Type B pancreatic cell (in vitro differentiated cells): ENCODE results near the gene POLR3A. TPM values are rescaled to one million over a fixed set of nuclear protein-coding genes. Genes with fewer than 3 reads are reported as not detected.

Experiments
- DNase-seq: peaks from one replicate; pipeline ENCODE4 v3.0.0; 2021; ENCODE audit warnings: mixed read lengths; ENCODE audit not compliant: unreplicated experiment; ENCODE audit errors: extremely low spot score
- H3K27ac Mint-ChIP-seq: 2 replicates; pipeline ENCODE4 v1.8.0; 2021; ENCODE audit warnings: mild to moderate bottlenecking, mixed read lengths
- H3K27me3 Mint-ChIP-seq: 2 replicates; pipeline ENCODE4 v1.8.0; 2021; ENCODE audit warnings: mixed read lengths
- H3K36me3 Mint-ChIP-seq: 2 replicates; pipeline ENCODE4 v1.8.0; 2021; ENCODE audit warnings: mixed read lengths
- H3K4me1 Mint-ChIP-seq: one replicate; pipeline ENCODE4 v1.8.0; 2021; ENCODE audit warnings: mixed read lengths; ENCODE audit not compliant: unreplicated experiment
- H3K4me3 Mint-ChIP-seq: 2 replicates; pipeline ENCODE4 v1.8.0; 2021; ENCODE audit warnings: mild to moderate bottlenecking, mixed read lengths
- H3K9me3 Mint-ChIP-seq: 2 replicates; pipeline ENCODE4 v1.8.0; 2021; ENCODE audit warnings: mixed read lengths
- total RNA-seq: library from RNA; stranded (reverse); gene quantifications from 2 replicates; pipeline ENCODE4 v1.2.1, GENCODE V29; 2021; ENCODE audit warnings: low replicate concordance
- TF ChIP-seq, protein P1 (sequence below): fragments of 200-600 bp; sonication (generic); conservative IDR thresholded peaks from 2 replicates; pipeline ENCODE4 v1.5.0; 2021; ENCODE audit warnings: antibody characterized with exemption, mild to moderate bottlenecking

Gene POLR3A
- total RNA-seq, 1 donor from 2014 or later: 23.8 TPM

DNA sequence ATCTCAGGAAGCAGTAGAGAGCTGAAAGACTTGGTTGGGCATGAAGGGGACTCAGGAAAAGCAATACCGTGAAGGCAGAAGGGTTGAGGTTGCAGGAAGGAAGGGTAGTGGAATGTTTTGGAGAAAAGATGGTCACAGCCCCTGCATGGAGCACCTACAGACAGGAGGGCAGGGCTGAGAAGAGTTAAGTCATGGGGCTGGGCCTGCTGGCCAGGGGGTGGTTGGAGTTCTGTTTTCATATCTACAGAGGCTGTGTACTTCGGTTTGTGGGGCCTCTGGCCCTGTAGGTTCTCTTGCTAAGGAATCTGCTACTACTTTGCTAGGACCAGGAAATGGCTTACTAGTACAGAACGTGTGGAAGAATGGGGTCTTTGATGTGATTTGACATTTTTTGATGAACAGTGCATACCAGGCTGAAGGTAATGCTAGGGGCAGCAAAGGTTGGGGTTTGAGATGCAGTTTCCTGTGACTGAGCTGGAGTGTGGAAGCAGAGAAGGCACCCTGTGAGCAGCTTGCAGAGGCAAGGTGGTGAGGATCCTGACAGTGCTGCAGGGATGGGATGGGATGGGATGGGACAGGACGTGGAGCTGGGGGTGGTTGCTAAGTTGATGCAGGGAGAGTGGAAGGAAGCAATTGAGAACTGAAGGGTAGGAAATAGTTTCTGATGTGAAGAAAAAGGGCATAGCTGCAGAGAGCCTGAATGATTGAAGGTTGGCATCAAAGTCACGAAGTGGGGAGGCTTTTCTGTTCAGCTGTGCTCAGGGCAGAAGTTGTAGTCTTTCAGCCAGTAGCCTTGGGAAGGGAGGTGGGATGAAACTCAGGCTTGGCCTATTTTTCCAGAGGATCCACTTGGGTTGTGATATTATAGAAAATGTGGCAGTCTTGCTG, 12.1 kb upstream of the POLR3A start:
- Mint-ChIP-seq H3K4me3 (no peak overlapping the region), H3K4me1 (peaks cover 65% of the 10 kb centered on the region)
- TF ChIP-seq, protein P1, sequence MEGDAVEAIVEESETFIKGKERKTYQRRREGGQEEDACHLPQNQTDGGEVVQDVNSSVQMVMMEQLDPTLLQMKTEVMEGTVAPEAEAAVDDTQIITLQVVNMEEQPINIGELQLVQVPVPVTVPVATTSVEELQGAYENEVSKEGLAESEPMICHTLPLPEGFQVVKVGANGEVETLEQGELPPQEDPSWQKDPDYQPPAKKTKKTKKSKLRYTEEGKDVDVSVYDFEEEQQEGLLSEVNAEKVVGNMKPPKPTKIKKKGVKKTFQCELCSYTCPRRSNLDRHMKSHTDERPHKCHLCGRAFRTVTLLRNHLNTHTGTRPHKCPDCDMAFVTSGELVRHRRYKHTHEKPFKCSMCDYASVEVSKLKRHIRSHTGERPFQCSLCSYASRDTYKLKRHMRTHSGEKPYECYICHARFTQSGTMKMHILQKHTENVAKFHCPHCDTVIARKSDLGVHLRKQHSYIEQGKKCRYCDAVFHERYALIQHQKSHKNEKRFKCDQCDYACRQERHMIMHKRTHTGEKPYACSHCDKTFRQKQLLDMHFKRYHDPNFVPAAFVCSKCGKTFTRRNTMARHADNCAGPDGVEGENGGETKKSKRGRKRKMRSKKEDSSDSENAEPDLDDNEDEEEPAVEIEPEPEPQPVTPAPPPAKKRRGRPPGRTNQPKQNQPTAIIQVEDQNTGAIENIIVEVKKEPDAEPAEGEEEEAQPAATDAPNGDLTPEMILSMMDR: no peak

DNA sequence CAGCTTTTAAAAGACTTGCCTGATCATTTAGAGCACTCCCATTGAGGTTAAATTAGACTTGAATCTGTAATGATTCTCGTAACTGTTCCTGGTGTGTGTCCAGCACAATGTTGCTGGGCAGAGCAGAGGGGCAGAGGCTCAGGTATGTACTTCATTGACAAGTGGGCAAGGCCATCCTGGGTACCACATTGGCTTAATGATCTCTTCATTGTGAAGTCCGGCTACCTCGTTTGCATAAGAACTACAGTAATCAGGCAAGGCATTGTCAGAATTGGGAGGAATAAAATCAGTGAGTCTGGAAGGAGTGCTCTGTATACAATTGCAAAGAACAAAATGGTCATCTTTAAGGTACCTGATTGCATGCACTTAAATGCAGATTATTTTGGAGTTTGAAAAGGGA, 10.4 kb upstream of the POLR3A start:
- peaks cover 57% of the 10 kb centered on the region for H3K36me3 Mint-ChIP-seq
- DNase-seq: no peak
- H3K27ac Mint-ChIP-seq: no peak overlapping the region
- H3K27me3 Mint-ChIP-seq: no peaks in the 10 kb centered on the region
- H3K9me3 Mint-ChIP-seq: no peaks in the 10 kb centered on the region
- H3K4me3 Mint-ChIP-seq: no peak overlapping the region
- TF ChIP-seq, protein P1: no peak
- peaks cover 77% of the 10 kb centered on the region for H3K4me1 Mint-ChIP-seq

More for the DNA sequence above, 12.1 kb upstream of the POLR3A start:
- Mint-ChIP-seq H3K36me3 (peaks cover 46% of the 10 kb centered on the region), H3K27me3 (no peaks in the 10 kb centered on the region), H3K27ac (peak overlapping the region; percentile 52), H3K9me3 (no peaks in the 10 kb centered on the region)
- DNase-seq: no peak

DNA sequence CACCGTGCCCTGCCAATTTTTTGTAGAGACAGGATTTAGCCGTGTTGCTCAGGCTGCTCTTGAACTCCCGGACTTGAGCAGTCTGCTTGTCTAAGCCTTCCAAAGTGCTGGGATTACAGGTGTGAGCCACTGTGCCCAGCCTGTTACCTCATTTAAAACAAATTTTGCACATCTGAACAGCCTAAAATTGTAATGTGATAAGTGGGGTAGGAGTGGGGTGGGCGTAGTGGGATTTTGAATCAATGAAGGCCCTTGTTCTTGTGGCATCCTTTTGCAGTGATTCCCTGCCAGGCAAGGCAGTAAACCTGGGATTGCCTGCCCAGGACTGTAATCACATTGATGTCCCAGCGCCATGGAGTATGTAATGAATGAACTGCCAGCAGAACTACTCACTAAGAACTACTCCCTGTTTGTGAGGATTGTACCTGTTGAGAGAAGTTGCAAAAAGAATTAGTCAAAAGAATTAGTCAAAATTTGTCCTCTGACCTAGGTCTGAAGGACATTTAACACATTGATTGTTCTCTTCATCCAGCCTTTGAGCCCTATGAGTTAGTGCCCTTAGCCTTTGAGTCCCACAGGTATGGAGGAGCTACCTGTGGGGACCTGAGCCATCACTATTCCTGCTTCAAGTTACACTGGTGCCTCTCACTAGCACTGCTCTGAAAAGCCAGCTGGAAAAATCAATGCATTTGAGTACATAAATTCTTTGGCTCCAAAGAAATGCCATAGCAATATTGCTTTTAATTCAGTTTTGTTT, 9.7 kb upstream of the POLR3A start:
- no peak for DNase-seq
- H3K9me3 Mint-ChIP-seq: no peaks in the 10 kb centered on the region

DNA sequence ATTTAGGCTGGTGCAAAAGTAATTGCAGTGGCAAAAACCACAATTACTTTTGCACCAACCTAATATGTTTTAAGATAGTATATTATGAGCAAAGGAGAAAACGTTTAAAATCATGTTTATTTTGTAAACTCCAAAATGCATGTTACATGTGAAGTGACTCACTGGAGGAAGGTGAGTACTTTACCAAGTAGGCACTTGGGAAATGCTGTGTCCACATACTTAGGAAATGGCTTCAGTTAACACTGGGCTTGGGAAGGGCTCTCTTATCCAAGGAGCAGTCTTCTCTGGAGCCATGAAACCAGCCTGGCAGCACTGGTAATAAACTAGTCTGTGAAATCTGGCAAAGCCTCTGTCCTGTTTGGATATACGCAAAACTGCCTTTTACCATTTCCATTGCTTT, 8.8 kb upstream of the POLR3A start:
- H3K9me3 Mint-ChIP-seq: no peaks in the 10 kb centered on the region
- H3K27me3 Mint-ChIP-seq: no peaks in the 10 kb centered on the region
- peaks cover 65% of the 10 kb centered on the region for H3K4me1 Mint-ChIP-seq
- no peak overlapping the region for H3K27ac Mint-ChIP-seq
- TF ChIP-seq, protein P1: no peak
- peaks cover 57% of the 10 kb centered on the region for H3K36me3 Mint-ChIP-seq
- H3K4me3 Mint-ChIP-seq: peak overlapping the region; percentile 58
- DNase-seq: no peak

More for the DNA sequence above, 9.7 kb upstream of the POLR3A start:
- Mint-ChIP-seq H3K4me3 (no peak overlapping the region), H3K27ac (no peak overlapping the region), H3K36me3 (peaks cover 57% of the 10 kb centered on the region), H3K27me3 (no peaks in the 10 kb centered on the region), H3K4me1 (peaks cover 72% of the 10 kb centered on the region)
- TF ChIP-seq, protein P1: no peak

DNA sequence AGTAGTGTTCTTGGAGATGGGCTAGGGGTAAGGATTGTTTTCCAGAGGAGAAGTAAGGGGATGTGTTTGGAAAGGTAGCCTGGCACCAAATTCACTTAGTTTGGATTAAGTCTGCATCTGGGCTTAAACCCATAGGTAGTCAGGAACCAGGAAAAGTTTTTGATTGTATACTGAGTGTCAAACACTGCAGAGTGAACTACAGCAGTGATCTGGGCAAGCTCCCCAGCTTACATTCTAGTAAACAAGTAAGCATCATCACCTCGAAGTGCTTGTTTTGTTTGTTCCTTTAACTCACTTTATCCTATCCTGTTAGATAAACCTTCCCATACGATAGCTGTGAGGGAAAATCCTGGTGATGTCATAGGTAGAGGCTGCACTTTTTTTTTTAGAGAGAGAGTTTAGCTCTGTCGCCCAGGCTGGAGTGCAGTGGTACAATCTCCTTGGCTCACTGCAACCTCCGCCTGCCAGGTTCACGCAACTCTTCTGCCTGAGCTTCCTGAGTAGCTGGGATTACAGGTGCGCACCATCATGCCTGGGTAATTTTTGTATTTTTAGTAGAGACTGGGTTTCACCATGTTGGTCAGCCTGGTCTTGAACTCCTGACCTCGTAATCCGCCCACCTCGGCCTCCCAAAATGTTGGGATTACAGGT, 6.7 kb upstream of the POLR3A start:
- Mint-ChIP-seq H3K4me1 (peaks cover 50% of the 10 kb centered on the region), H3K9me3 (no peaks in the 10 kb centered on the region), H3K27me3 (no peaks in the 10 kb centered on the region), H3K4me3 (peak overlapping the region; percentile 87), H3K36me3 (peaks cover 46% of the 10 kb centered on the region), H3K27ac (no peak overlapping the region)
- no peak for DNase-seq
- TF ChIP-seq, protein P1: no peak
